Activated T-cell treated with anti-CD3 and anti-CD28 coated beads, Interleukin-2, amount 50 U/mL, for 48 hours (primary cell): ENCODE data around the gene RNF181.
"Not testable (repeated sequence)": the region's sequence is repeated elsewhere in the genome, so short reads cannot be mapped to it uniquely, and the experiment has no call there.

Experiments used
- DNase-seq, 2 experiments: peaks; one replicate each; pipeline ENCODE4 v3.0.0-alpha.2; 2020

RNF181 gene

DNA sequence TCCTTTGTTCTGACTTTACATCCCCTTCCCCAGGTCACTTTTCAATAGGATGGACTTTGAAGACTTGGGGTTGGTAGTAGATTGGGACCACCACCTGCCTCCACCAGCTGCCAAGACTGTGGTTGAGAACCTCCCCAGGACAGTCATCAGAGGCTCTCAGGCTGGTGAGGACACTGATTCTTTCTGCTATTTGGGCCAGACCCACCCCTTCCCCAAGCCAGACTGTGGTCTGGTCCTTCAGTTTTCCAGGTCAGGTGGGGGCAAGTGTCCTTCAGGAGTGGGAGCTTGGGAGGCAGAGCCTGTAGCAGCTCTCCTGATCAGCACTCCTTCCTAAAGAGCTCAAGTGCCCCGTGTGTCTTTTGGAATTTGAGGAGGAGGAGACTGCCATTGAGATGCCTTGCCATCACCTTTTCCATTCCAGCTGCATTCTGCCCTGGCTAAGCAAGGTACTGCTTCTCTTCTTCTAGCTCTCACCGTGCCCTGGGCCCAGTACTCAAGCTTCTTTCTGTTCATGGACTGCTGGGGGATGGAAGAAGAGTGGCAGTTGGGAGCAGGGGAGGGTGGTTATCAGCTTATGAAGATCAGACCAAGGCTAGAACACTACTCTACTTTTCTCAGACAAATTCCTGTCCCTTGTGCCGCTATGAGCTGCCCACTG is 1.1 kb downstream of the RNF181 start:
- no peak for DNase-seq

DNA sequence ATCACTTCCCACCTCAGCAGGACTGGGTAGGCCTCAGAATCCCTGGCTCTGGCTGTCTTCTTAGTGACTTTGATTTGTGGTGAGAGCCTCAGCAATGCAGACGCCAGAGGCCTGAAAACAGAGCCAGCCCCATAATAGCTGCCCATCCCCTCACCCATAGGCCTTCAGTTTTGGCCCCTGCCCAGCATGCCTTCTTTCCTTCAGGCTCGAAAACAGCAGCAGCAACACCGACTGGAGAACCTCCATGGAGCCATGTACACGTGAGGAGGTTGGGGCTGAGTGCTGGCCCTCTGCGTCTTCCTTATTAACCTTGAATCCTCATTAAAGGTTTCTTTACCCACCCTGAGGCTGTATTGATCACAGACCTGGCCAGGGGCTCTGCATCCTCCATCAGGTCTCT is 1.7 kb downstream of the RNF181 start:
- DNase-seq, result no peak

DNA sequence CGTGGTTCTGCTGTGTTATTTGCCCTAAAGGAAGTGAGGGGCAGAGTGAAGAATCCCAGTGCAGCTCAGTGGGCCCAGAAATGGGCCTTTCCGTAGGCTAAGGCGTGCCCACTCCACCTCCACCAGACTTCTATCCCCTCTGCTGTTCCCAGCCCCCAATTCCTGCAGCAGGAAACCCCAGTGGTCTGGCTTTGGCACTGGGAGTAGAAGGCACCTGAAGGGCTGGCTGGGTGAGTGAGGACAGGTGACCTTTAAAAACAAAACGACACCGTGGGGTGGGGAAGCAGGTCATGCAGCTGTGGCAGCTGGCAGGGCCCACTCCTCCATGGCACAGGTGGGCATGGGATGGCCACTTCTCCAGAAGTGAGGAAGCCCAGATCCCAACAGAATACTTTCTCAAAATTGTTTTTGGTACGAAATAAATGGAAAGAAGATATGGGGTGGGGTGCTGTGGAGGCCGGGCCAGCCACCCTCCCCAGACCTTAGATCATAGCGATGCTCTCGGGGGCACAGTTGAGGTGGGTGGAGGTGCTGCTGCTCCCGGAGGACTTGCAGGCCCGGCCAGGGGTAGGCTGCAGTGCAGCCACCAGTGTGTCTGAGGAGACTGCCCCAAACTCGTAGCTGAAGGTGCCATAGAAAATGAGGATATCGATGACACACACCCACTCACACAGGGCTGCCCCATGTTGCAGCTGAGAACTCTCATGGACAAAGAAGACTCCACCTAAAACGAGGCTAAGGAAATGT is 3.2 kb downstream of the RNF181 start:
- no peak for DNase-seq

DNA sequence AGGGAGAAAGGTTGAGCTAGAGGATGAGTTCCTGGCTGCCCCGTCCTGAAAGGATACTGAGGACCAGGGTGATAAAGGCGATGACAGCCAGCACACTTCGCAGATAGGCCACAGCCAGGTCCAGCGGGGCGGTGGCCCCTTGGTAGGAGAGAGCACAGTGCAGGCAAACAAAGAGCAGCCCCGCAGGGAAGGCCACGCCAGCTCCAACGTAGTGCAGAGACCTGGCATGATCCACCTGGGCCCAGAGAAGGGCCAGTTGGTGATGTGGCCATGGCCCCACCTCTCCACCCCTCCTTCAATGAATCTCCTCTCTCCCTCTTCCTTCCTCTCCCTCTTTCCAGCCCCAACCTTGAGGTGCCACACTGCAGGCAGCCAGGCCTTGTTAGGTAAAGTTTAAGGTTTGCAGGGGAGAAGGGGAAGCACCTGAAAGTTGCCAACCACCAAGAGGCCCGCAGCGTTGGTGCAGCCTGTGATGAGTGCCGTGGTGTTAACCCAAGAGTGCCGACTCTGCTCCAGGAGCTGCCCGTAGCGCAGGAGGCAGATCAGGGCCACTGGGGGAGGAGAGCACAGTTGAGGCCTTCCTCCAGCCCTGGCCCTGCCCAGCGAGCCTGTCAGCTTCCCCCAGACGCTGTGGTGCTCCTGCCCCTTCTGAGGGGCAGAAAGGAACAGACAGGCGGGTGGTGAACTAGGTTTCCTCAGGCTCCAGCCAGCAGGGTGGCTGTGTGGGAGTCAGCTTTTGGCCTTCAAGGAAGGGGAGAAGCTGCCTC is 4.1 kb downstream of the RNF181 start:
- DNase-seq, result no peak

DNA sequence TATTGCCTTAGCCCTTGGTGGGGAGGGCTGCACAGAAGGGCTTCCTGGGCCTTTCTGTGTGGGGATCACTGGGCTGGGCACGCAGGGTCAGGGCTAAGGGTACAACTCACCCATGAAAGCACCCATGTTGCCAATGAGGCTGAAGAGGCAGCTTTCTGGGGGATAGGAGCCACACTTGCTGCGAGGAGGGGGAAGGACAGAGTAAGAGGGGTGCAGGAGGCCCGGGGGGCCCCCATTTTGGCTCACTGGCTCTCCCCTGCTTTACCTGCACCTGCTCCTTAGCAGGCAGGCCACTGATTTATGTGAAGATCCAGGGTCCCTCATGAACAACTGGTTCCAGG is 4.7 kb downstream of the RNF181 start:
- DNase-seq, result no peak

DNA sequence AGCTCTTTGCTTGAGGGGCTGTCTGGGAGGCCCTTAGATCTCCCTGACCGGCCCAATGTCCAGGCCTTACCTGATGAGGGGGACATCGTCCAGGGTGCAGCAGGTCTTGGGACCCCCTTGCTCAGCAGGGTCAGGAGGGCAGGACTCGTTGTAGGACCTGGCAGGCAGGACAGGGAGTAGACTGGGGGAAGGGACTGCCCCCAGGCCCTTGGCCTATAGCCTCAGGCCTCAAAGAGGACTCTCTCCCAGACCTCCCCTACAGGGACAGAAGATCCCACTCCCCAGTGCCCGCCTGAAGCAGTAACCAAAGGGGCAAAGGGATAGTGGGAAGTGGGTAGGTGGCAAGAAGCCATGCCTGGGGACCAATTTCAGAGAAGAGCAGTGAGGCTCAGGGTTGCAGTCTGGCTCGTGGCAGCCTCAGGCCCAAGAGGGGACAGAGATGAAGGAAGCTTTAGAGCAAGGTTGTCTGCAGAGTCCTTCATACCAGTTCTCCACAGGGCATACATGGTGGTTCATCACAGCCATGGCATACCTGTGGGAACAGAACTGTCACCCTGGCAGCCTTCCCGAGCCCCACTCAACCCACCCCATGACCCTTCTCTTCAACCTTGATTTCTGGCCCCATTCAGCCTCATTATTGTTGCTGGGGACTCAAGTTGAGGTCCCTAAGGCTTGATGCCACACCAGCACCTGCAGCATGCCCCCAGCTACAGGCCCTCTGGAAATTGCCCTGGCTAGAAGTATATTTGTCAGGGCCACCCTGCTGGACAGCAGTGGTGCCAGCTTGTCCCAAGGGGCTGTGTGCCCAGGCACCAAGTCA is 5.6 kb downstream of the RNF181 start:
- no peak for DNase-seq

DNA sequence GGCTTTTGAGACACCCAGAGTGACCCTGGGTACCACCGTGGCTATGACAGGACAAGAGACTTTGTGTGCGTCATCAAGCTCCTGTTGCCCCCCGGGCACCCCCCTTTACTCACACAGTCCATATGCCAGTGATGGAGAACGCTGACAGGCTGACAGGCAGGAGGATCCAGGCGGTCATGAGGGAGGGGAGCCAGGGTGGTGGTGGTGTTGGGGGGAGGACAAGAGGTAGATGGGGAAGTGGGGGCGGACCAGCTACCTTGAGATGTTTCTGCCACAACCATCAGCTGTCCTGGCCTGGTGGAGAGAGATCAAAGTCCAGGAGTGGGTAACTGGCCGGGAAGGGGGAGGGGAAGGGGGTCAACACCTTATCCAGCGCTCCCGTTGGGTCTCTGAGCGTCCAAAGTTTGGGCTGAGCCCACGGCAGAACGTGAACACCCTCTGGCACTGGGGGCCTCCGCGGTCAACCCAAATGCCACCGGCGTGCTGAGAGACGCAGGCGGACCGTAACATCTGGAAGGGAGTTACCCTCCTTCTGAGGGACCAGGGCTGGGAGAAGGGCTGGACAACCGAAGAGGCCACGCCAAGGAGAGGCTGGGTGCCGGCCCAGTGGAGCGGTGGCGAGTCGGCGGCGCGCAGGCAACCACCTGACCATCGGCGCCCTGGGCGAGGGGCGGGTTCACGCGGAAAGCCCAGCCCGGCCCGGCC is 6.4 kb downstream of the RNF181 start:
- DNase-seq, result no peak

DNA sequence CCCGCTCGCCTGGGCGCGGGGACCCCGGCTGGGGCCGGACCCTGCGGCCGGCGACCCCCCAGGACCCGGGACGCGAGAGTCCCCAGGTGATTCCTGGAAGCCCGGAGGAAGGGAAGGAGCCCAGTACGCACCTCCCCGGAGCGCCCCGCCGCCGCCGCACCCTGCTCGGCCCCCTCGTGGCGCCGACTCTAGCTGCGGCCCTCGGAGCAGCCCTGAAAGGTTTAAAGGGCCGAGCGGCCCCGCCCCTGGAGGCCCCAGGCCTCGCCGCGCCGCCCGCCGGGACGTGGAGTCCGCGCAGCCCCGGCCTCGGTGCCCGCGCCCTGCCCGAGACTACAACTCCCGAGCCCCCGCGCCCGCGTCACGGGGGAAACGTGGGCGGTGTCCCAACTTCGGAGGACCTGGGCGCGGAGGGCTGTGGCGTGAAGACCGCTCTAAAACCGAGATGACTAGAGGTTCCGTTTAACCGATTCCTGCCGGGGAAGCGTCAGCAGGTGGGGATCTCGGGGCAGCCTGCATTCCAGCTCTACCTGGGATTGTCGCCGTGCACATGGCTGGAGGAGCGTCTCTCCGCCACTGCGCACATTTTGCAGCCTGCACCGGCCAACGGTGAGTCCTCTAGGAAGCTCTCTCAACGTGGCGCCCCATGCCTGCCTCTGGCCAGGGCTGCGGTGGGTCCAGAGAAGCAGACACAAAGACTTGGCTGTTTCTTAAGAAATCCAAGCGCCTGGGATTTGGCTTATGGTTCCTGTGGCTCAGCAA is 7.1 kb downstream of the RNF181 start, which contains the start of gene TMEM150A:
TSS of gene TMEM150A (minus strand) at position 223 of the 759 bp plus-strand sequence. CDS start 750 bp downstream, outside the sequence.
- peak; percentile 92 to 93 for DNase-seq

DNA sequence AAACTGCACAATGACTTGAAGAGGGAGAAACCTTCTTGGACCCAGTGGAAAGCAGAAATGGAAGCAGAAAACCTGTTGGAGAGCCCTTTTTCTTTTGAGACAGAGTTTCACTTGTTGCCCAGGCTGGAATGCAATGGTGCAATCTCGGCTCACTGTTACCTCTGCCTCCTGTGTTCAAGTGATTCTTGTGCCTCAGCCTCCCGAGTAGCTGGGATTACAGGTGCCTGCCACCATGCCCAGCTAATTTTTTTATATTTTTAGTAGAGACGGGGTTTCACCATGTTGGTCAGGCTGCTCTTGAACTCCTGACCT is 8.5 kb downstream of the RNF181 start:
- DNase-seq, result not testable (repeated sequence)

DNA sequence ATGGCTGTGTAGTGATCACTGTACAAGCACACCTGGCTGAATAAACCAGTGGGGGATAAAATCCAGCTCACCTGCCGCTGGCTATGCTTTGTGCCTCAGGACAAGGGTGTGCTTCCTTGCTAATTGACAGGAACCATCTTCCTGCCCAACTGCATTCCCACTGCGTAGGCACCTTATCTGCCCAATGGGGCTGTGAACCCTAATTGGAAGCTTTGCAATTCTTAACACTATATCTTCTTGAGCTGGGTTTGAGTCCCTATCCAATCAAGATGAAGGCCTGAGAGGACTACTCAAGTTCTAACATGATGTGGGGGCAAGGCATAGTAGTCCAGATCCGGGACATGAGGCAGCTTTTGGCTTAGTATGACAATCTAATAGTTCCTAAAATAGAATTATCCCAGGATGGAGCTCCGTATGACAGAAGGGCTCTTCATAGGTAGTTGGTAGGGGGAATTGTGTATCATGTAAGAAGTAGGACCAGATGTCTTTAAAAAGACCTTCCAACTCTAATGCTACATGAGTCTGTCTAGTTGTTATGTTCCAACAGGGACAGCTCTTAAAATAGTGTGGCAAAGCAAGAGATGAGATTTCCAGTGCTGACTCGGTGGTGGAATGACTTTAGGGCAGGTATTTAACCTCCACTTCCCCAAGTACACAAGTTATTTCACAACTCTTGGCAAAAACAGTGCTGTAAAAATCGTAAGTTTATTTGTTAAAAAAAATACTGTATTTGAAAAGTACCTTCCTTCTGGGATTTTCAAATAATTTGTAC is 9.2 kb downstream of the RNF181 start:
- DNase-seq, result no peak

DNA sequence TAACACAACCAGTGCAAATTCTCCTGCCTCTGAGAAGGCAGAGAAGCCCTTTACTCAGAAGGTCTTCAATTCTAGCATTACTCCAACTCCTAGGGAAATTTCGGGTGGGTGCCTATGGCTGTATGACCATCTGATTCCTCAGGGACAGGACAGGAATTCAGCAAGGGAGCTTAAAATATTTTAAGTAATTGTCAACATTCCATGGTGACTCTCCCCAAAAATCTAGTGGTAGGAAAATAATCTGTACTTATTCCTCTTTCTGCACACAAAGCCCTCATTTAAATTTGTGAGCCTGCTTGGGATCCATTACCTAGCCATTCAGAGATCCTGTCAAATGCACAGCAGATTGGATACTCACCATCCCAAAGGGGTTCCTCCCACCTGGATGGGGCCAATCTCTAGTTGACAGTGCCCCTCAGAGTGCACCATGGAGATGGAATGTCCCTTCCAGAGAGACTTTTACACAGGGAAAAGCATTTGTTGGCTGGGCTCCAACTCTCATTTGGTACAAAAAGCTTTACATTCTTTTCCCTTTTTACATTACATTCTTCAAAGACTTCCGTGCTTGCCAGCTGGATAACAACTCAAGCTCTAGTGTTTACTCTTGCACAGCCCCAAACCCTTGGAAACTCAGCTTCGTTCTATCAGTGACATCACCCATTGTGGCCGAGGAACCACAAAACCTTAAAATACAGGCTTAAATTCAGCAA is 10.0 kb downstream of the RNF181 start:
- DNase-seq, result no peak

DNA sequence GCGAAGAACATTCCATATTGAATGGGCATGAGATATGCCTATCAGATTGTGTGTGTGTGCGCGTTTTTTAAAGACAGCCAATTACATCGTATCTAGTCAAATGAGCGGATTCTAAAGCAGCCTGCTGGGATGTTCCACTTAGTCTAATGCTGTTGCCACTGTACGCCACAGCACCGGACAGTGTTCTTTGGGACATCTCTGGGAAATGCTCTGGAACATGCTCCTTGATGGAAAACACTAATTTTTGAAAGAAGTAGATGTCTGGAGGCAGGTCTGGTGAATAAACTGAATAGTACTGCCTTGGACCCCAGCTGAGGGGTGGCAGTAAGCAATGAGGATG is 10.5 kb downstream of the RNF181 start:
- no peak for DNase-seq

DNA sequence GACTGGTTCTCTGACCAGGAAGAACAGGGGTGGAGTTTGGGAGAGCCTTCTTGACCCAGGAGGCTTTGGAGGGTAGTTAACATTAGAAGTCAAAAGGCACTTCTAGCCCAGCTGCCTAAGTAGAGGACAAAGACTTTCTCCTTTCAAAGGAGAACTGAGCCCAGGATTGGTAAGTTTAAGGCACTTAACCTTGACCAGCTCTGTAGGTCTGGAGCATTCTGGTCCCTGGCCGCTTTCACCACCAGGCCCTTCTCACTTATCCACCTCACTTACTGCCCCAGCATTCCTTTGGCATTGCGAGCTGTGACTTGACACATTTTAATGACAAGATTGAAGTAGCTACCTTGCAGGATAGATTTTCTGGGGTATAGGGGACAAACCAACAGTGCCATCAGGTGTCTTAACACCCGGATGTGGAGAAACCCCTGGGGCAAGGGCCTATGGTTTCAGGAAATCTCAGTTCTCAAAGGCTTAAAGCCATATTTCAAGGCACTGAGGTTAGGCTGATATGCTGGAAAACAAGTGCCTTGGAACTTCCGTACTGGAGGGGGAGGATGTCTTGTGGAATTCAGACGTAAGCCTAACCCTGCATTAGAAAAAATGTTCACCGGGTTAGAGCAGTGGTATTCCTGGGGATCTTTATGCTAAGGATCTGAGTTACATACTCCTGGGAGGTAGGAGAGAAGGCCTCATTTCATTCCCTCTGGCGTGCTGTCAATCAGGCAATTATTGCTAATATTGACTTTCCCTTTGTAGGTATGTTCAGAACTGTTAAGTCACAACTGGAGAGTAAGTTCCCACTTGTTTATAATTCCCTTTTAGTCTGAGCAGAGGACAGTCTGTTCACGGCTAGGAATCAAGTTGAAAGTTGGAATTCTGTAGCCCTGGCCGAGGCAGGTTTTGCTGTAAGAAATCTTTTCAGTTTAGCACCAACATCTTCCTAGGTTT is 12.0 kb downstream of the RNF181 start:
- DNase-seq, result no peak

DNA sequence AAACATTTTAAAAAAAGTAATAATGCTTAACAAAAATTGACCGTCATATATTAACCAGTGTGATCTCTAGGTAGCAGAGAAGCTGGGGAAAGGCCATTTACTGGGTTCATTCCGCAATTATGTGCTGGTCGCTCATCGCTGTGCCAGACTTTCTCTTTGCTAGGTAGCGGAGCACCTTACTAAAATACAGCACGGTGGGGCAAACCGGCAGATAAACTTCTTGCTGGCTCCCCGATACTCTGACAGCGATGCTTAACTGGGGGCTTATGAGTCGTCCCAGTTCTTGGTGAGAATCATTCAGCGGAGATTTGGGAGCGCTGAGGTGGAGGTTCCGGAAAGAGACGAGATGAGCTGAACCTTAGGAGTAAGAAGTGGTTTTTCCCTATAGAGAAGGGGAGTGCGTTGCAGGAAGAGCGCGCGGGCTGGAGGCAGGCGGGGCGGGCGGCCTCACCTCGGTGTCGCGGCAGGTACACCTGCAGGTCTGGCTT is 15.7 kb downstream of the RNF181 start:
- DNase-seq, result no peak

DNA sequence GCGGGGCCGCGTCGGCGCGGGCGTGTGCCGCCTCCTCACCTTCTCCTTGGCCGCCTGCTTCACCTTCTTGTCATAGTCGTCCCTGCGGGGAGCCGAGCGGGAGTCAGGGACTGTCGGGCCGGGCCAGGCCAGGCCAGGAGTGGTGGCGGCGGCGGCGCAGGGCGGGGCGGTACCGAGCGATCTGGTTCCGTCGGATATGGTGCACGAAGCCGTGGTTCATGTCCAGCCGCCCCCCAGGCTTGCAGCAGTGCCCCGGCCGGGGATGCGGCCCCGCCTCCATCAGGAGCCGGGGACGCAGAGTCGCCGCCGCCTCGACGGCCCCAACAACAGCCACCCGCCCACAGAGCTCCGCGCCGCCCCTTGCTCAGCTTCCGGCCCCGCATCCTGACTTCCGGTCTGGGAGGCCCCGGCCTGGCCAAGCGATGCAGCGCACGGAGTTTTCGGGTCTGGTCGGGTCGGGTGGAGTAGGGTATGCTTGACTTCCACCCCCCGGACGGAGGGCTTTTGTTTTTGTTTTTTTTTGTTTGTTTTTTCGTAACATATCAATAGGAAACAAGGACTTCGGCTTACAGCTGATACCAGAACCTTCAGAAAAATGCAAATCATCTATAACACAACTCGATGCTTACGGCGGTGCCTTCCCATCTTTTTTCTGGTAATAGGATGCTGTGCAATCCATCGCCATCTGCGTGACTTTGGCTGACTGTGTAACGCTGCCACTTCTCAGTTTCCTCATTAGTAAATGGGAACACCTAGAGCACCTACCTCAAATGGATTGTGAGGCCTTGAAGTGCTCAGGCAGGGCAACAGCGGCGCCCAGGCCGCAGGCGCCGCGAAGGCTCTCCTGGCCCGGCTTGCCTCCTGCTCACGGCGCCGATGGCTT is 16.4 kb downstream of the RNF181 start, which contains the start of gene C2orf68:
TSS of gene C2orf68 (minus strand) at position 362 of the 883 bp plus-strand sequence. CDS start at position 280, 82 bp downstream.
- DNase-seq, result peak; percentile 91 to 93

DNA sequence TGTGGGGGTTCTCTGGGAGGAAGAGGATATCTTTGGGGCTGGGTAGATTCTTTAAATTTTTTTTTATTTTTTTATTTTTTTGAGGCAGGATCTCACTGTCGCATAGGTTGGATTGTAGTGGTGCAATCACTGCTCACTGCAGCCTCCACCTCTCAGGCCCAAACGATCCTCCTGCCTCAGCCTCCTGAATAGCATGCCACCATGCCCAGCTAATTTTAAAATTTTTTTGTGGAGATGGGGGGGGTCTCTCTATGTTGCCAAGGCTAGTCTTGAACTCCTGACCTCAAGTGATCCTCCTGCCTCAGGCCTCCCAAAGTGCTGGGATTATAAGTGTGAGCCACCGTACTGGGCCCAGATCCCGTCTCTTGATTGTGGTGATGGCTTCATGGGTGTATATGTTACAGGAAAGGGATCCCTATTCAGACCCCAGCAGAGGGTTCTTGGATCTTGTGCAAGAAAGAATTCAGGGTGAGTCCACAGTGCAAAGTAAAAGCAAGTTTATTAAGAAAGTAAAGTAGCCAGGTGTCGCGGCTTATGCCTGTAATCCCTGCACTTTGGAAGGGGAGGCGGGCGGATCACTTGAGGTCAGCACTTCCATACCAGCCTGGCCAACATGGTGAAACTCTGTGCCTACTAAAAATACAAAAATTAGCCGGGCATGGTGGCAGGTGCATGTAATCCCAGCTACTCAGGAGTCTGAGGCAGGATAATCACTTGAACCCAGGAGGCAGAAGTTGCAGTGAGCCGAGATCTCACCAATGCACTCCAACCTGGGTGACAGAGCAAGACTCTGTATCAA is 18.4 kb downstream of the RNF181 start:
- no peak for DNase-seq

DNA sequence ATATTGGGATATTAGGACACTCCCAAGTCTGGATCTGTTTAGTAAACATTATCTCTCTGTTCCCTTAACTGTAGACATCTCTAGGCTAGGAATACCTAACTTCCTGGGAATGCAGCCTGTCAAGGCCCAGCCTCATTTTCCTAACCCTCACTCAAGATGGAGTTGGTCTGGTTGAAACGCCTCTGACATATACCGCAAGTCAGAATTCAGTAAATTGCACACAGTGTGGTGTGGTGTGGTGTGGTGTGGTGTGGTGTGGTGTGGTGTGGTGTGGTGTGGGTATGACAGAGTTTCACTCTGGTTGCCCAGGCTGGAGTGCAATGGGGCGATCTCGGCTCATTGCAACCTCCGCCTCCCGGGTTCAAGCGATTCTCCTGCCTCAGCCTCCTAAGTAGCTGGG is 19.2 kb downstream of the RNF181 start:
- not testable (repeated sequence) for DNase-seq
